GM12874 (cell line): ENCODE measurements around the gene PRKCZ.

Experiments
- TF ChIP-seq, protein P1 (sequence below): IDR thresholded peaks from 2 replicates; pipeline ENCODE4 v1.5.1; 2011; ENCODE audit warnings: low read depth, mild to moderate bottlenecking, control low read depth, low read length, moderate library complexity; ENCODE audit not compliant: insufficient read depth

The PRKCZ gene

GRCh38 chr1:2082064-2082463 is 31.9 kb downstream of the PRKCZ start:
- TF ChIP-seq, protein P1, sequence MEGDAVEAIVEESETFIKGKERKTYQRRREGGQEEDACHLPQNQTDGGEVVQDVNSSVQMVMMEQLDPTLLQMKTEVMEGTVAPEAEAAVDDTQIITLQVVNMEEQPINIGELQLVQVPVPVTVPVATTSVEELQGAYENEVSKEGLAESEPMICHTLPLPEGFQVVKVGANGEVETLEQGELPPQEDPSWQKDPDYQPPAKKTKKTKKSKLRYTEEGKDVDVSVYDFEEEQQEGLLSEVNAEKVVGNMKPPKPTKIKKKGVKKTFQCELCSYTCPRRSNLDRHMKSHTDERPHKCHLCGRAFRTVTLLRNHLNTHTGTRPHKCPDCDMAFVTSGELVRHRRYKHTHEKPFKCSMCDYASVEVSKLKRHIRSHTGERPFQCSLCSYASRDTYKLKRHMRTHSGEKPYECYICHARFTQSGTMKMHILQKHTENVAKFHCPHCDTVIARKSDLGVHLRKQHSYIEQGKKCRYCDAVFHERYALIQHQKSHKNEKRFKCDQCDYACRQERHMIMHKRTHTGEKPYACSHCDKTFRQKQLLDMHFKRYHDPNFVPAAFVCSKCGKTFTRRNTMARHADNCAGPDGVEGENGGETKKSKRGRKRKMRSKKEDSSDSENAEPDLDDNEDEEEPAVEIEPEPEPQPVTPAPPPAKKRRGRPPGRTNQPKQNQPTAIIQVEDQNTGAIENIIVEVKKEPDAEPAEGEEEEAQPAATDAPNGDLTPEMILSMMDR, result no peak

DNA sequence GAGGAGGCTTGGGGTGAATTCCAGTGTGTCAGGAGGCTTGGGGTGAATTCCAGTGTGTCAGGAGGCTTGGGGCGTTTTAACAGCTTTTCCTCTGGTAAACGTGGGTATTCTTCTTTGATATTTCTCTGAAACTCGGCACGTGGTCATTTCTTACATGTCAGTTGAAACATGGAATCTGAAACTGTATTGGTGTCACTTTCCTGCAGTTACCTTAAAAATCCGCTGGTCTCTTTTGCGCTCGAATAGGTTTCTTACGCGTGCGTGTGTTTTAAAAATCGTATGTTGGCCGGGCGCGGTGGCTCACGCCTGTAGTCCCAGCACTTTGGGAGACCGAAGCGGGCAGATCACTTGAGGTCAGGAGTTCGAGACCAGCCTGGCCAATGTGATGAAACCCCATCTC is 33.5 kb downstream of the PRKCZ start:
- TF ChIP-seq, protein P1, result no peak

DNA sequence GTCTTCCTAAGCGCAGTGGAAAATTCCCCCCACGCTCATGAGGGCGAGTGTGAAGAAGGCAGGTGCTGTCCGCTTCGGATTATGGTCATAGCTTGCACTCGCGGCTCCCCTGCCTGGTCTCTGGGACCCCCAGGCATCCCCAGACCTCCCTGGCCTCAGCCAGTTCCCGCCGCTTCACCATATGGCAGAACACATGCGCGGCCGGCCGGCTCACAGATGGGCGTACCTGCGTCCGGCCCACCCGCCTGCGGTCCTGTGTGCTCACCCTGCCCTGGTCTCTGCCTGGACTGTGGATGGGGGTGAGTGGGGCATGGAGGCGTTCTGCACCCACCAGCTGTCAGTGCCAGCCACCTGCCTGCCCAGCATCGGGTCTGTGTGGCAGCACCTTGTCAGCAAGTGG is 34.1 kb downstream of the PRKCZ start:
- TF ChIP-seq, protein P1, result no peak

DNA sequence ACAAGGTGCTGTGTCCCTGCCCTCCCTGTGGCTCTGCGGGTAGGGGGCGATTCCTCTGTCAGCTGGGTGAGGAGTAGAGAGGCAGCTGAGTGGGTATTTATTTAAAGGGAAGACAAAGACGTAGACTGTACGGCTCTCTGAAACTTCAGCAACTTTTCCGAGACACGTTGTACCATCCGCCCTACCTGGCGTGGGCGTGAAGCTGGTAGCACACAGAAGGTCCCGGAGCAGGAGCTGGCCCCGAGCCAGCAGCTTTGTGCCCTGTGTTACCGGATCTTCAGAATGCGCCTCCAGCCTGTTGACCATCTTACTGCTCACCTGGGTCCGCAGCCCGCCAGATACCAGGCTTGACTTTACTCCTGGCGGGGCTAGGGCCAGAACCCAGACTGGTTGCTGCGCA is 34.9 kb downstream of the PRKCZ start:
- TF ChIP-seq, protein P1, result no peak

- TF ChIP-seq, protein P1, result no peak
Observed at GRCh38 chr1:2086446-2087078, 36.4 kb downstream of the PRKCZ start.

- TF ChIP-seq, protein P1, result no peak
Observed at GRCh38 chr1:2087766-2088165, 37.6 kb downstream of the PRKCZ start.

DNA sequence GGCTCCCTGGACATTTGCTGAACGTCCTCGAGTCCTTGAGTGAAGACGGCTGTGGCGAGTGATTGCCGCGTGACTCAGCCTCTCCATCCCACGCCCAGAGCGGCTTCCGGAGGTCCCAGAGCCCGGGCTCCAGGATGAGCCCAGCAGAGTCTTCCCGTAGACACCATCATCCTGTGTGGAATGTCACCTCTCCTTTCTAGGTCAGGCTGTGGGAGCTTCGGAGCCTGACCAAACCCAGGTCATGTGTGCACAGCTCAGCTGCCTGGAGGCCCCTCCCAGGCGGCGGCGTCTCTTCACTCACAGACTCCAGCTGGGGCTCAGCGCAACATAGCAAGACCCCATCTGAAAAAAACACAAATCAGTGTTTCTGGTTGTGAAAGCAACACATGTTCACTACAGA is 38.2 kb downstream of the PRKCZ start:
- TF ChIP-seq, protein P1, result no peak
